ENCODE measurements around the gene CAPZA1.

Gene CAPZA1

GRCh38 chr1:112603012-112603411, 16.6 kb upstream of the CAPZA1 start:
- no peak for ATAC-seq
- no peak for TF ChIP-seq ZNF70 (CRISPR knock-in tag; IDR thresholded peaks at IDR 0.05)
- TF ChIP-seq ZFP30 (CRISPR knock-in tag; IDR thresholded peaks at IDR 0.05), result no peak
- no peak for TF ChIP-seq ZFP3 (CRISPR knock-in tag; IDR thresholded peaks at IDR 0.05)
- no peak for TF ChIP-seq CSDC2 (CRISPR knock-in tag; IDR thresholded peaks at IDR 0.05)
- TF ChIP-seq ZNF565 (CRISPR knock-in tag; conservative IDR thresholded peaks at IDR 0.05; ENCODE audit: low read depth), result no peak
- TF ChIP-seq TCF4 (CRISPR knock-in tag; IDR thresholded peaks at IDR 0.05; ENCODE audit: borderline replicate concordance), result no peak
- TF ChIP-seq ARNTL (CRISPR knock-in tag; IDR thresholded peaks at IDR 0.05; ENCODE audit: borderline replicate concordance, low read depth), result no peak

DNA sequence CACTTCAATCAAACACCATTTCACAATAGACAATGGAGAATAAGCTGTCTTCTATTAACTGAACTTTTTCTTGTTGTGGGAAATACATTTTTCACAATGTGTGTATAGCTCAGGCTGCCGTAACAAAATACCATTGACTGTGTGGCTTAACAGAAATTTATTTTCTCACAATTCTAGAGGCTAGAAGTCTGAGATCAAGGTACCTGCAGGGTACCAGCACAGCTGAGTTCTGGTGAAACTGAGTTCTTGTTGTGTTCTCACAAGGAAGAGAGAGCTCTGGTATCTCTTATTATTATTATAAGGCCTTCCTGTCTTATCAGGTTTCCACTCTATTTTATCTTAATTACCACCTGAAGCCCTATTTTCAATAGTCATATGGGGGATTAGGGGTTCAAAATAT, 16.1 kb upstream of the CAPZA1 start:
- no peak for ATAC-seq
- TF ChIP-seq, protein P1, sequence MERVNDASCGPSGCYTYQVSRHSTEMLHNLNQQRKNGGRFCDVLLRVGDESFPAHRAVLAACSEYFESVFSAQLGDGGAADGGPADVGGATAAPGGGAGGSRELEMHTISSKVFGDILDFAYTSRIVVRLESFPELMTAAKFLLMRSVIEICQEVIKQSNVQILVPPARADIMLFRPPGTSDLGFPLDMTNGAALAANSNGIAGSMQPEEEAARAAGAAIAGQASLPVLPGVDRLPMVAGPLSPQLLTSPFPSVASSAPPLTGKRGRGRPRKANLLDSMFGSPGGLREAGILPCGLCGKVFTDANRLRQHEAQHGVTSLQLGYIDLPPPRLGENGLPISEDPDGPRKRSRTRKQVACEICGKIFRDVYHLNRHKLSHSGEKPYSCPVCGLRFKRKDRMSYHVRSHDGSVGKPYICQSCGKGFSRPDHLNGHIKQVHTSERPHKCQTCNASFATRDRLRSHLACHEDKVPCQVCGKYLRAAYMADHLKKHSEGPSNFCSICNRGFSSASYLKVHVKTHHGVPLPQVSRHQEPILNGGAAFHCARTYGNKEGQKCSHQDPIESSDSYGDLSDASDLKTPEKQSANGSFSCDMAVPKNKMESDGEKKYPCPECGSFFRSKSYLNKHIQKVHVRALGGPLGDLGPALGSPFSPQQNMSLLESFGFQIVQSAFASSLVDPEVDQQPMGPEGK (CRISPR knock-in tag; IDR thresholded peaks at IDR 0.05; ENCODE audit: borderline replicate concordance), result no peak
- TF ChIP-seq PPARA (CRISPR knock-in tag; IDR thresholded peaks at IDR 0.05; ENCODE audit: borderline replicate concordance) (no peak), TOX (CRISPR knock-in tag; IDR thresholded peaks at IDR 0.05; ENCODE audit: borderline replicate concordance) (no peak), BACH2 (CRISPR knock-in tag; IDR thresholded peaks at IDR 0.05; ENCODE audit: borderline replicate concordance) (no peak), OSR1 (CRISPR knock-in tag; IDR thresholded peaks at IDR 0.05) (no peak), SNAI2 (CRISPR knock-in tag; IDR thresholded peaks at IDR 0.05) (no peak), ZNF565 (CRISPR knock-in tag; conservative IDR thresholded peaks at IDR 0.05; ENCODE audit: low read depth) (no peak), ARNTL (CRISPR knock-in tag; IDR thresholded peaks at IDR 0.05; ENCODE audit: borderline replicate concordance, low read depth) (no peak), ISL1 (CRISPR knock-in tag; IDR thresholded peaks at IDR 0.05) (no peak)
- TF ChIP-seq, protein P2, sequence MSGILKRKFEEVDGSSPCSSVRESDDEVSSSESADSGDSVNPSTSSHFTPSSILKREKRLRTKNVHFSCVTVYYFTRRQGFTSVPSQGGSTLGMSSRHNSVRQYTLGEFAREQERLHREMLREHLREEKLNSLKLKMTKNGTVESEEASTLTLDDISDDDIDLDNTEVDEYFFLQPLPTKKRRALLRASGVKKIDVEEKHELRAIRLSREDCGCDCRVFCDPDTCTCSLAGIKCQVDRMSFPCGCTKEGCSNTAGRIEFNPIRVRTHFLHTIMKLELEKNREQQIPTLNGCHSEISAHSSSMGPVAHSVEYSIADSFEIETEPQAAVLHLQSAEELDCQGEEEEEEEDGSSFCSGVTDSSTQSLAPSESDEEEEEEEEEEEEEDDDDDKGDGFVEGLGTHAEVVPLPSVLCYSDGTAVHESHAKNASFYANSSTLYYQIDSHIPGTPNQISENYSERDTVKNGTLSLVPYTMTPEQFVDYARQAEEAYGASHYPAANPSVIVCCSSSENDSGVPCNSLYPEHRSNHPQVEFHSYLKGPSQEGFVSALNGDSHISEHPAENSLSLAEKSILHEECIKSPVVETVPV (CRISPR knock-in tag; IDR thresholded peaks at IDR 0.05), result no peak

DNA sequence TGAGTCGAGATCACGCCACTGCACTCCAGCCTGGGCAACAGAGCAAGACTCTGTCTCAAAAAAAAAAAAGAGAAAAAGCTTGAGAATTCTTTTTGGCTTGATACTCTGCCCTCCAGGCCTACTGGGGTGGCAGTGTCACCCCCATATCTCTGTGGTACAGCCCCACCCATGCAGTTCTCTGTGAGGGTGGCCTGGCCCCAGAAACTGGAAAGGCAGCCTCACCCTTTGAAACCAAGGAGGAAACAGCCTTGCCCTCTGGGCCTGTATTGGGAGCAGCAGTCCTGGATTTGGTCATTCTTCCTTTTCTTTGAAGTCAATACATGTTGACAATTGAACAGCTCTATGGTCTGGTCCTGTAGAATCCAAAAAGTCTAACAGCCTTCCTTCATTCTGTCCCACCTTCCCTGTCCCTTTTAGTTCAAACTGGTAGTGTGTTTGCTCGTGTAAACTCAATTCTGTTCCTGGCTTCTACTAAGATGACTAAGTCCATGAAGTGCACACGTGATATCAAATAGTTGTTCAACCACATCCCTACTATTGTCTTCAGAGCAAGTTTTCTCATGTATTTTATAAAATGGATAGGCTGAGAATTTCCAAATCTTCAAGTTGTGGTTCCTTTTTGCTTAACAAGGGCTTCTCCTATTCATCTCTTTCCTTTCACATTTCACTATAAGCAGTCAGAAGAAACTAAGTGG, 13.9 kb upstream of the CAPZA1 start:
- no peak for ATAC-seq
- TF ChIP-seq, protein P2 (CRISPR knock-in tag; IDR thresholded peaks at IDR 0.05), result no peak
- no peak for TF ChIP-seq ZNF565 (CRISPR knock-in tag; conservative IDR thresholded peaks at IDR 0.05; ENCODE audit: low read depth)

GRCh38 chr1:112614460-112615065, 5.1 kb upstream of the CAPZA1 start:
- ATAC-seq, result peak; percentile 27; the same call in 2 of the 3 replicates
- TF ChIP-seq CREB5 (CRISPR knock-in tag; IDR thresholded peaks at IDR 0.05; ENCODE audit: low read depth) (no peak), ZNF8 (CRISPR knock-in tag; IDR thresholded peaks at IDR 0.05) (no peak), PPARA (CRISPR knock-in tag; IDR thresholded peaks at IDR 0.05; ENCODE audit: borderline replicate concordance) (no peak), TCF4 (CRISPR knock-in tag; IDR thresholded peaks at IDR 0.05; ENCODE audit: borderline replicate concordance) (no peak), OSR1 (CRISPR knock-in tag; IDR thresholded peaks at IDR 0.05) (no peak), POU6F1 (CRISPR knock-in tag; IDR thresholded peaks at IDR 0.05; ENCODE audit: borderline replicate concordance, low read depth) (no peak)
- TF ChIP-seq, protein P1 (CRISPR knock-in tag; IDR thresholded peaks at IDR 0.05; ENCODE audit: borderline replicate concordance), result no peak
